SK-N-SH (cell line): ENCODE data around the gene RIMS4.

Source experiments
- CTCF ChIP-seq: fragments of 200-600 bp; sonication (generic); IDR thresholded peaks from 2 replicates; pipeline ENCODE4 v1.6.1; 2017; ENCODE audit warnings: antibody characterized with exemption, mild to moderate bottlenecking, moderate library complexity
- ELF1 ChIP-seq: IDR thresholded peaks from 2 replicates; pipeline ENCODE4 v1.4.0; 2012
- EP300 ChIP-seq, 2 experiments: IDR thresholded peaks; 2 replicates each; pipeline versions ENCODE4 v1.4.0 to v1.6.1; 2012; ENCODE audit warnings: borderline replicate concordance in 1 of 2, low read depth in 1 of 2, low read length in 1 of 2
- EZH2phosphoT487 ChIP-seq: fragments of 200-600 bp; sonication (generic); IDR thresholded peaks from 2 replicates; pipeline ENCODE4 v1.6.1; 2017; ENCODE audit warnings: low read depth, mixed run types, mild to moderate bottlenecking, antibody characterized with exemption, moderate library complexity, borderline replicate concordance
- JUND ChIP-seq: IDR thresholded peaks from 2 replicates; pipeline ENCODE4 v1.4.0; 2012
- RAD21 ChIP-seq: IDR thresholded peaks from 2 replicates; pipeline ENCODE4 v1.6.1; 2012; ENCODE audit warnings: mild to moderate bottlenecking, low read length
- RFX5 ChIP-seq: IDR thresholded peaks from 2 replicates; pipeline ENCODE4 v1.6.1; 2012; ENCODE audit warnings: mild to moderate bottlenecking, improper control_type of control experiment, low read length
- YY1 ChIP-seq: IDR thresholded peaks from 2 replicates; pipeline ENCODE4 v1.4.0; 2012; ENCODE audit warnings: low read depth, mild to moderate bottlenecking

GRCh38 chr20:44833437-44833836 lies 23.1 kb upstream of the RIMS4 start:
- TF ChIP-seq RAD21 (no peak), EP300 (IDR thresholded peaks at IDR 0.05; ENCODE audit: borderline replicate concordance in 1 of 2, low read depth in 1 of 2, low read length in 1 of 2) (no peak), JUND (no peak), RFX5 (no peak), CTCF (no peak), ELF1 (no peak), YY1 (no peak), EZH2phosphoT487 (no peak)
